WTC11 (cell line): ENCODE data around the gene ZDHHC23. TPM values are rescaled to one million over a fixed set of nuclear protein-coding genes. Genes with fewer than 3 reads are reported as not detected.

ENCODE experiments used
- ATAC-seq: fragments of 200-7000 bp; cut with Tn5 transposase; 2 replicates; pipeline ENCODE4 v1.10.0; 2021; ENCODE audit warnings: mild to moderate bottlenecking, moderate library complexity
- CTCF ChIA-PET: fragments of 300-600 bp; sonication (Branson Sonifier 250); formaldehyde crosslinking; loops from one replicate; lab custom pipeline; 2021; ENCODE audit warnings: antibody characterized with exemption; lab: Charles Lee
- POLR2A ChIA-PET: fragments of 350-600 bp; sonication (Branson Sonifier 250); formaldehyde crosslinking; loops from one replicate; lab custom pipeline; 2021; ENCODE audit warnings: antibody characterized with exemption; lab: Charles Lee
- DNase-seq: peaks from one replicate; pipeline ENCODE4 v3.0.0; 2021; ENCODE audit warnings: low spot score
- H3K27ac Mint-ChIP-seq: 2 replicates; pipeline ENCODE4 v1.8.0; 2021; ENCODE audit warnings: mixed read lengths
- H3K27me3 Mint-ChIP-seq: 2 replicates; pipeline ENCODE4 v1.8.0; 2021; ENCODE audit warnings: low read depth, mild to moderate bottlenecking, moderate library complexity, mixed read lengths
- H3K36me3 Mint-ChIP-seq: 2 replicates; pipeline ENCODE4 v1.8.0; 2021; ENCODE audit warnings: mixed read lengths
- H3K4me1 Mint-ChIP-seq: 2 replicates; pipeline ENCODE4 v1.8.0; 2022; ENCODE audit warnings: mixed read lengths
- H3K4me3 Mint-ChIP-seq: 2 replicates; pipeline ENCODE4 v1.8.0; 2021; ENCODE audit warnings: mild to moderate bottlenecking, moderate library complexity, mixed read lengths
- H3K9me3 Mint-ChIP-seq: 2 replicates; pipeline ENCODE4 v1.8.0; 2021; ENCODE audit warnings: mixed read lengths
- CBFB ChIP-seq: sonication (generic); formaldehyde crosslinking; IDR thresholded peaks from 2 replicates; pipeline ENCODE4 v1.8.1; 2022; ENCODE audit warnings: mild to moderate bottlenecking, low read depth, missing genetic modification reagents
- CREB1 ChIP-seq: sonication (generic); formaldehyde crosslinking; IDR thresholded peaks from 2 replicates; pipeline ENCODE4 v1.8.0; 2023; ENCODE audit warnings: mild to moderate bottlenecking, missing genetic modification reagents
- CREM ChIP-seq: sonication (generic); formaldehyde crosslinking; IDR thresholded peaks from 2 replicates; pipeline ENCODE4 v1.8.1; 2022; ENCODE audit warnings: mild to moderate bottlenecking, missing genetic modification reagents, moderate library complexity
- ESRRA ChIP-seq: sonication (generic); formaldehyde crosslinking; IDR thresholded peaks from 2 replicates; pipeline ENCODE4 v1.8.1; 2022; ENCODE audit warnings: mild to moderate bottlenecking, missing genetic modification reagents, borderline replicate concordance
- HMGA2 ChIP-seq: fragments of 250-450 bp; sonication (Bioruptor Pico); IDR thresholded peaks from 2 replicates; pipeline ENCODE4 v1.4.0; 2021; ENCODE audit warnings: mild to moderate bottlenecking, moderate library complexity
- IRF2 ChIP-seq: sonication (generic); formaldehyde crosslinking; IDR thresholded peaks from 2 replicates; pipeline ENCODE4 v1.8.0; 2022; ENCODE audit warnings: low read depth, missing genetic modification reagents, borderline replicate concordance
- MYBL2 ChIP-seq: sonication (generic); formaldehyde crosslinking; IDR thresholded peaks from 2 replicates; pipeline ENCODE4 v1.8.1; 2023; ENCODE audit warnings: mild to moderate bottlenecking, moderate library complexity, missing genetic modification reagents
- NFE2L1 ChIP-seq: sonication (generic); formaldehyde crosslinking; IDR thresholded peaks from 2 replicates; pipeline ENCODE4 v1.8.1; 2023; ENCODE audit warnings: missing genetic modification reagents
- OVOL2 ChIP-seq: fragments of 250-450 bp; sonication (Bioruptor Pico); IDR thresholded peaks from 2 replicates; pipeline ENCODE4 v1.9.0; 2021; ENCODE audit warnings: mild to moderate bottlenecking, borderline replicate concordance
- RELA ChIP-seq: sonication (generic); formaldehyde crosslinking; IDR thresholded peaks from 2 replicates; pipeline ENCODE4 v1.8.1; 2022; ENCODE audit warnings: missing genetic modification reagents, mild to moderate bottlenecking, borderline replicate concordance
- SP1 ChIP-seq: sonication (generic); formaldehyde crosslinking; conservative IDR thresholded peaks from 2 replicates; pipeline ENCODE4 v1.8.1; 2022; ENCODE audit warnings: missing genetic modification reagents
- TEAD1 ChIP-seq: sonication (generic); formaldehyde crosslinking; IDR thresholded peaks from 2 replicates; pipeline ENCODE4 v1.8.0; 2022; ENCODE audit warnings: mild to moderate bottlenecking, missing genetic modification reagents
- TEAD4 ChIP-seq: sonication (generic); formaldehyde crosslinking; IDR thresholded peaks from 2 replicates; pipeline ENCODE4 v1.8.0; 2022; ENCODE audit warnings: mild to moderate bottlenecking, missing genetic modification reagents
- ZNF671 ChIP-seq: fragments of 250-450 bp; sonication (Bioruptor Pico); IDR thresholded peaks from 2 replicates; pipeline ENCODE4 v1.8.0; 2021; ENCODE audit warnings: mild to moderate bottlenecking
- total RNA-seq: library from RNA; stranded (reverse); gene quantifications from 3 replicates; pipeline ENCODE4 v1.2.3, GENCODE V29; 2021
- TF ChIP-seq, protein P1 (sequence below): sonication (generic); formaldehyde crosslinking; IDR thresholded peaks from 2 replicates; pipeline ENCODE4 v1.8.1; 2022; ENCODE audit warnings: mild to moderate bottlenecking, moderate library complexity, missing genetic modification reagents
- TF ChIP-seq, protein P2 (sequence below): sonication (generic); formaldehyde crosslinking; IDR thresholded peaks from 2 replicates; pipeline ENCODE4 v1.8.0; 2022; ENCODE audit warnings: mild to moderate bottlenecking, missing genetic modification reagents
- TF ChIP-seq, protein P3 (sequence below): sonication (generic); formaldehyde crosslinking; IDR thresholded peaks from 2 replicates; pipeline ENCODE4 v1.8.0; 2023; ENCODE audit warnings: missing genetic modification reagents, mild to moderate bottlenecking, borderline replicate concordance
- TF ChIP-seq, protein P4 (sequence below): sonication (generic); formaldehyde crosslinking; IDR thresholded peaks from 2 replicates; pipeline ENCODE4 v1.8.1; 2022; ENCODE audit warnings: low read depth, mild to moderate bottlenecking, moderate library complexity, missing genetic modification reagents, borderline replicate concordance
- TF ChIP-seq, protein P5 (sequence below): sonication (generic); formaldehyde crosslinking; IDR thresholded peaks from 2 replicates; pipeline ENCODE4 v1.8.1; 2022; ENCODE audit warnings: mild to moderate bottlenecking, missing genetic modification reagents, moderate library complexity, borderline replicate concordance
- TF ChIP-seq, protein P6 (sequence below): fragments of 250-450 bp; sonication (Bioruptor Pico); conservative IDR thresholded peaks from 2 replicates; pipeline ENCODE4 v1.9.0; 2021; ENCODE audit warnings: mild to moderate bottlenecking

ZDHHC23 gene
- total RNA-seq, 1 experiment from 2014 or later: 19.2 TPM

DNA sequence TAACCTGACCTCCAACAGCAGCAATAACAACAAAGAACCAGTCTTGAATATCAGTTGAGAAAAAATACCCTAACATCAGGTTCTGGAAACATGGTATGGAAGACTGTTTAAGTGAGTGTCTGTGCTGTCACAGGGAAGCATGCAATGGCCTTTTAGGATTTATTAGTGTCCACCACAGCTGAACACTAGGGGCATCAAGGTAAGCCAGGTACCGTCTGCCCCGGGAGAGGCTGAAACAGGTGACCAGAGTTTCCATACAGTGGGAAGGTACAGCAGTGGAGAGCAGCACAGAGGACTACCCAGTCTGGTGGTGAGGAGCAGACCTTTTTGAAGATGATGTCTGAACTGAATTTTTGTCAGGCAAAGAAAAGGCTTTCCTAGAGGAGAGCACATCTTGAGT lies 18.4 kb downstream of the ZDHHC23 start:
- no peak overlapping the region for H3K27ac Mint-ChIP-seq
- POLR2A ChIA-PET: no interaction called here
- DNase-seq (no peak), ATAC-seq (peak; percentile 90)
- CTCF ChIA-PET: interaction anchor here (0.6 kb wide), 1 partner anchor 189 kb away, joined by 3 read pairs; no protein-coding TSS in a partner anchor
- no peak overlapping the region for H3K4me3 Mint-ChIP-seq
- TF ChIP-seq CREB1 (CRISPR knock-in tag) (no peak), CREM (CRISPR knock-in tag) (no peak), IRF2 (no peak), ESRRA (CRISPR knock-in tag) (no peak), TEAD1 (CRISPR knock-in tag) (no peak), NFE2L1 (CRISPR knock-in tag) (no peak), SP1 (CRISPR knock-in tag) (no peak), RELA (CRISPR knock-in tag) (no peak)
- TF ChIP-seq, protein P1, sequence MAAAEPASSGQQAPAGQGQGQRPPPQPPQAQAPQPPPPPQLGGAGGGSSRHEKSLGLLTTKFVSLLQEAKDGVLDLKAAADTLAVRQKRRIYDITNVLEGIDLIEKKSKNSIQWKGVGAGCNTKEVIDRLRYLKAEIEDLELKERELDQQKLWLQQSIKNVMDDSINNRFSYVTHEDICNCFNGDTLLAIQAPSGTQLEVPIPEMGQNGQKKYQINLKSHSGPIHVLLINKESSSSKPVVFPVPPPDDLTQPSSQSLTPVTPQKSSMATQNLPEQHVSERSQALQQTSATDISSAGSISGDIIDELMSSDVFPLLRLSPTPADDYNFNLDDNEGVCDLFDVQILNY (CRISPR knock-in tag): no peak
- no peaks in the 10 kb centered on the region for H3K27me3 Mint-ChIP-seq
- peaks cover under 1% of the 10 kb centered on the region; the same call in 1 of the 2 replicates for H3K36me3 Mint-ChIP-seq
- H3K9me3 Mint-ChIP-seq: peaks cover under 1% of the 10 kb centered on the region
- peaks cover 21% of the 10 kb centered on the region for H3K4me1 Mint-ChIP-seq

DNA sequence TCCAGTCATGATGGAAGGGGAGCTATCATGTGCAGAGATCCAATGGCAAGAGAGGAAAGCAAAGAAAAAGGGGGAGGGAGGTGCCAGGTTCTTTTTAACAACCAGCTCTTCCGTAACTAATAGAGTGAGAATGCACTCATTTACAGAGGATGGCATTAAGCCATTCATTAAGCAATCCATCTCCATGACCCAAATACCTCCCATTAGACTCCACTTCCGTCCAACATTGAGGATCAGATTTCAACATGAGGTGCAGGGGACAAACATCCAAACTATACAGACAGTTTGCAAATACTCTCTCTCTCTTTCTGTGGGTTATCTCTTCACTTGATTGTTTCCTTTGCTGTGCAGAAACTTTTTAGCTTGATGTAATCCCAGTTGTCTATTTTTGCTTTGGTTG lies 21.2 kb downstream of the ZDHHC23 start:
- H3K27ac Mint-ChIP-seq: no peak overlapping the region
- ATAC-seq: no peak

DNA sequence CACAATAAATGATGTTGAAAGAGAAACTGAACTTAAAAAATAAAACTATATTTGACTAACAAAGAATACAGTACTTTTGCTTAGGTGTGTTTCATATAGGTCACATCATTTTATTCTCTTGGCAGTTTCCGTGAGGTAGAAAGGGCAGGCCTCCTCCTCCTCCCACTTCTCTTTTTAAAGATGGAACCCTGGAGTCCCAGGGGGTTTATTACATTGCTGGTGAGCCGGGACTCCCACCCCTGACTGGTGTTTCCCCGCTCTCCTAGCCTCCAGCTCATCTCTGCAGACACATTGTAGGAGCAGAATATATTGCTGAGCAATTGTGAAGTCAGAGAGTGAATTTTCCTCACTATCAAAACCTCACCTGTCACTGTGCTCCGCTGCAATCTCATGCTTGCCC lies 30.0 kb downstream of the ZDHHC23 start:
- Mint-ChIP-seq H3K27ac (no peak overlapping the region), H3K4me3 (no peak overlapping the region), H3K4me1 (no peaks in the 10 kb centered on the region), H3K27me3 (peaks cover 3% of the 10 kb centered on the region; the same call in 1 of the 2 replicates), H3K9me3 (peaks cover 21% of the 10 kb centered on the region), H3K36me3 (peaks cover 20% of the 10 kb centered on the region)
- no peak for DNase-seq
- ATAC-seq: no peak
- CTCF ChIA-PET: no interaction called here
- POLR2A ChIA-PET: no interaction called here
- TF ChIP-seq CBFB (CRISPR knock-in tag) (no peak), TEAD1 (CRISPR knock-in tag) (no peak), MYBL2 (CRISPR knock-in tag) (no peak), NFE2L1 (CRISPR knock-in tag) (no peak), ZNF671 (CRISPR knock-in tag) (no peak), OVOL2 (no peak)
- TF ChIP-seq, protein P2, sequence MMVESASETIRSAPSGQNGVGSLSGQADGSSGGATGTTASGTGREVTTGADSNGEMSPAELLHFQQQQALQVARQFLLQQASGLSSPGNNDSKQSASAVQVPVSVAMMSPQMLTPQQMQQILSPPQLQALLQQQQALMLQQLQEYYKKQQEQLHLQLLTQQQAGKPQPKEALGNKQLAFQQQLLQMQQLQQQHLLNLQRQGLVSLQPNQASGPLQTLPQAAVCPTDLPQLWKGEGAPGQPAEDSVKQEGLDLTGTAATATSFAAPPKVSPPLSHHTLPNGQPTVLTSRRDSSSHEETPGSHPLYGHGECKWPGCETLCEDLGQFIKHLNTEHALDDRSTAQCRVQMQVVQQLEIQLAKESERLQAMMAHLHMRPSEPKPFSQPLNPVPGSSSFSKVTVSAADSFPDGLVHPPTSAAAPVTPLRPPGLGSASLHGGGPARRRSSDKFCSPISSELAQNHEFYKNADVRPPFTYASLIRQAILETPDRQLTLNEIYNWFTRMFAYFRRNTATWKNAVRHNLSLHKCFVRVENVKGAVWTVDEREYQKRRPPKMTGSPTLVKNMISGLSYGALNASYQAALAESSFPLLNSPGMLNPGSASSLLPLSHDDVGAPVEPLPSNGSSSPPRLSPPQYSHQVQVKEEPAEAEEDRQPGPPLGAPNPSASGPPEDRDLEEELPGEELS (CRISPR knock-in tag): no peak
- TF ChIP-seq, protein P3, sequence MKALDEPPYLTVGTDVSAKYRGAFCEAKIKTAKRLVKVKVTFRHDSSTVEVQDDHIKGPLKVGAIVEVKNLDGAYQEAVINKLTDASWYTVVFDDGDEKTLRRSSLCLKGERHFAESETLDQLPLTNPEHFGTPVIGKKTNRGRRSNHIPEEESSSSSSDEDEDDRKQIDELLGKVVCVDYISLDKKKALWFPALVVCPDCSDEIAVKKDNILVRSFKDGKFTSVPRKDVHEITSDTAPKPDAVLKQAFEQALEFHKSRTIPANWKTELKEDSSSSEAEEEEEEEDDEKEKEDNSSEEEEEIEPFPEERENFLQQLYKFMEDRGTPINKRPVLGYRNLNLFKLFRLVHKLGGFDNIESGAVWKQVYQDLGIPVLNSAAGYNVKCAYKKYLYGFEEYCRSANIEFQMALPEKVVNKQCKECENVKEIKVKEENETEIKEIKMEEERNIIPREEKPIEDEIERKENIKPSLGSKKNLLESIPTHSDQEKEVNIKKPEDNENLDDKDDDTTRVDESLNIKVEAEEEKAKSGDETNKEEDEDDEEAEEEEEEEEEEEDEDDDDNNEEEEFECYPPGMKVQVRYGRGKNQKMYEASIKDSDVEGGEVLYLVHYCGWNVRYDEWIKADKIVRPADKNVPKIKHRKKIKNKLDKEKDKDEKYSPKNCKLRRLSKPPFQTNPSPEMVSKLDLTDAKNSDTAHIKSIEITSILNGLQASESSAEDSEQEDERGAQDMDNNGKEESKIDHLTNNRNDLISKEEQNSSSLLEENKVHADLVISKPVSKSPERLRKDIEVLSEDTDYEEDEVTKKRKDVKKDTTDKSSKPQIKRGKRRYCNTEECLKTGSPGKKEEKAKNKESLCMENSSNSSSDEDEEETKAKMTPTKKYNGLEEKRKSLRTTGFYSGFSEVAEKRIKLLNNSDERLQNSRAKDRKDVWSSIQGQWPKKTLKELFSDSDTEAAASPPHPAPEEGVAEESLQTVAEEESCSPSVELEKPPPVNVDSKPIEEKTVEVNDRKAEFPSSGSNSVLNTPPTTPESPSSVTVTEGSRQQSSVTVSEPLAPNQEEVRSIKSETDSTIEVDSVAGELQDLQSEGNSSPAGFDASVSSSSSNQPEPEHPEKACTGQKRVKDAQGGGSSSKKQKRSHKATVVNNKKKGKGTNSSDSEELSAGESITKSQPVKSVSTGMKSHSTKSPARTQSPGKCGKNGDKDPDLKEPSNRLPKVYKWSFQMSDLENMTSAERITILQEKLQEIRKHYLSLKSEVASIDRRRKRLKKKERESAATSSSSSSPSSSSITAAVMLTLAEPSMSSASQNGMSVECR: no peak
- TF ChIP-seq, protein P4, sequence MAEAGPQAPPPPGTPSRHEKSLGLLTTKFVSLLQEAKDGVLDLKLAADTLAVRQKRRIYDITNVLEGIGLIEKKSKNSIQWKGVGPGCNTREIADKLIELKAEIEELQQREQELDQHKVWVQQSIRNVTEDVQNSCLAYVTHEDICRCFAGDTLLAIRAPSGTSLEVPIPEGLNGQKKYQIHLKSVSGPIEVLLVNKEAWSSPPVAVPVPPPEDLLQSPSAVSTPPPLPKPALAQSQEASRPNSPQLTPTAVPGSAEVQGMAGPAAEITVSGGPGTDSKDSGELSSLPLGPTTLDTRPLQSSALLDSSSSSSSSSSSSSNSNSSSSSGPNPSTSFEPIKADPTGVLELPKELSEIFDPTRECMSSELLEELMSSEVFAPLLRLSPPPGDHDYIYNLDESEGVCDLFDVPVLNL (CRISPR knock-in tag): no peak
- TF ChIP-seq, protein P5, sequence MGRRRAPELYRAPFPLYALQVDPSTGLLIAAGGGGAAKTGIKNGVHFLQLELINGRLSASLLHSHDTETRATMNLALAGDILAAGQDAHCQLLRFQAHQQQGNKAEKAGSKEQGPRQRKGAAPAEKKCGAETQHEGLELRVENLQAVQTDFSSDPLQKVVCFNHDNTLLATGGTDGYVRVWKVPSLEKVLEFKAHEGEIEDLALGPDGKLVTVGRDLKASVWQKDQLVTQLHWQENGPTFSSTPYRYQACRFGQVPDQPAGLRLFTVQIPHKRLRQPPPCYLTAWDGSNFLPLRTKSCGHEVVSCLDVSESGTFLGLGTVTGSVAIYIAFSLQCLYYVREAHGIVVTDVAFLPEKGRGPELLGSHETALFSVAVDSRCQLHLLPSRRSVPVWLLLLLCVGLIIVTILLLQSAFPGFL: no peak

More for the DNA sequence above, 21.2 kb downstream of the ZDHHC23 start:
- Mint-ChIP-seq H3K4me1 (0 out of 2 replicates have a peak, but pooled peaks cover 8% of the 10 kb centered on the region), H3K27me3 (peaks cover 3% of the 10 kb centered on the region; the same call in 1 of the 2 replicates), H3K9me3 (peaks cover 28% of the 10 kb centered on the region), H3K36me3 (peaks cover 26% of the 10 kb centered on the region), H3K4me3 (no peak overlapping the region)
- DNase-seq: no peak
- TF ChIP-seq TEAD4 (no peak), HMGA2 (no peak)
- TF ChIP-seq, protein P6, sequence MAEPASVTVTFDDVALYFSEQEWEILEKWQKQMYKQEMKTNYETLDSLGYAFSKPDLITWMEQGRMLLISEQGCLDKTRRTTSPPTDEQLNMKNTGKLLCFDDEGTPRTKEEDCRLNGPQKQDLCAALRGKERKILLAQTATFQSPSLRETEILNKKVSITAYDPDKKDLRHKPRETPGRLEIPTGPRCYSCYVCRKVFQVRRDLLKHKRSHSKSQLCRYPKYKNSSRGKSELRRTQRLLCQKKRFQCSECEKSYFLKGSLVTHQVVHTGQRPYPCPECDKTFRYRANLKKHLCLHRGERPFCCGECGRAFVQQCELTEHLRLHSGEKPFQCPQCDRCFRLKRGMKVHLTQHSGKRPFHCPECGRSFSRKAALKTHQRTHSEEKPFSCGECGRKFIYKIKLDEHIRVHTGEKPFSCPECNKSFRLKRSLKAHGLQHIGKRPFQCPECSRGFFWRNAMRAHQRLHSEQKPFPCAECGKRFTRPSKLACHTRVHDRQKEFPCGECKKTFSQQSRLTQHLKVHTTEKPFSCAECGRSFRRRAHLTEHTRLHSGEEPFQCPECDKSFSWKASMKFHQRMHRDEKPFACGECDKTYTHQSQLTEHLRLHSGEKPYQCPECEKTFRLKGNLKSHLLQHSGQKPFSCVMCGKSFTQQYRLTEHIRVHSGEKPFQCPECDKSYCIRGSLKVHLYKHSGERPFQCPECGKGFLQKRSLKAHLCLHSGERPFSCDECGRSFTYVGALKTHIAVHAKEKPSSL: no peak
- CTCF ChIA-PET: no interaction called here
- POLR2A ChIA-PET: no interaction called here
